Smooth muscle cell (in vitro differentiated cells): ENCODE measurements around the gene MAP3K4. TPM values are rescaled to one million over a fixed set of nuclear protein-coding genes. Genes with fewer than 3 reads are reported as not detected.

Experiments used
- DNase-seq: peaks from one replicate; lab custom pipeline; 2025; ENCODE audit not compliant: unreplicated experiment; lab: John Stamatoyannopoulos, UW
- H2AFZ ChIP-seq: fragments of 200-600 bp; sonication (generic); 2 replicates; pipeline ENCODE4 v1.6.0; 2016; ENCODE audit warnings: antibody characterized with exemption, low read depth, mild to moderate bottlenecking
- H3F3A ChIP-seq: fragments of 200-600 bp; sonication (generic); 2 replicates; pipeline ENCODE4 v1.6.0; 2017; ENCODE audit warnings: antibody characterized with exemption, low read depth
- H3K27ac ChIP-seq: fragments of 200-600 bp; sonication (generic); 2 replicates; pipeline ENCODE4 v1.5.1; 2016; ENCODE audit warnings: low read depth, mild to moderate bottlenecking
- H3K27me3 ChIP-seq: fragments of 200-600 bp; sonication (generic); 2 replicates; pipeline ENCODE4 v1.6.1; 2016; ENCODE audit warnings: low read depth, mild to moderate bottlenecking
- H3K36me3 ChIP-seq: fragments of 200-600 bp; sonication (generic); 2 replicates; pipeline ENCODE4 v1.5.1; 2016; ENCODE audit warnings: low read depth
- H3K4me1 ChIP-seq: fragments of 200-600 bp; sonication (generic); 2 replicates; pipeline ENCODE4 v1.5.1; 2016; ENCODE audit warnings: low read depth
- H3K4me2 ChIP-seq: fragments of 200-600 bp; sonication (generic); 2 replicates; pipeline ENCODE4 v1.6.0; 2016; ENCODE audit warnings: mild to moderate bottlenecking
- H3K4me3 ChIP-seq: fragments of 200-600 bp; sonication (generic); 2 replicates; pipeline ENCODE4 v1.5.1; 2016; ENCODE audit warnings: mild to moderate bottlenecking
- H3K79me2 ChIP-seq: fragments of 200-600 bp; sonication (generic); 2 replicates; pipeline ENCODE4 v1.6.0; 2016; ENCODE audit warnings: low read depth, mild to moderate bottlenecking
- H3K9ac ChIP-seq: fragments of 200-600 bp; sonication (generic); 2 replicates; pipeline ENCODE4 v1.6.0; 2016; ENCODE audit warnings: low read depth
- H3K9me3 ChIP-seq: fragments of 200-600 bp; sonication (generic); replicated peaks from 2 replicates; pipeline ENCODE4 v1.5.1; 2016; ENCODE audit warnings: low read depth
- H4K20me1 ChIP-seq: fragments of 200-600 bp; sonication (generic); 2 replicates; pipeline ENCODE4 v1.6.0; 2016; ENCODE audit warnings: low read depth
- CTCF ChIP-seq: fragments of 200-600 bp; sonication (generic); IDR thresholded peaks from 2 replicates; pipeline ENCODE4 v1.5.1; 2017; ENCODE audit warnings: borderline replicate concordance, mild to moderate bottlenecking, antibody characterized with exemption; ENCODE audit not compliant: insufficient read depth, poor library complexity, severe bottlenecking
- WGBS: methylation state at CpG from one replicate; pipeline ENCODE4 v1.1.7; 2016; ENCODE audit warnings: low lambda C conversion rate; 5-methylcytosine and 5-hydroxymethylcytosine counted together
- polyA plus RNA-seq: library from polyadenylated mRNA; unstranded; fragments of >200 nt; fragmentation: Nextera tagmentation; extraction: Ambion mirVana; gene quantifications from 2 replicates; pipeline ENCODE4 v1.2.1, GENCODE V29; 2016
- total RNA-seq: library from RNA; depleted of rRNA; stranded (reverse); fragments of >200 nt; gene quantifications from 2 replicates; pipeline ENCODE4 v1.2.3, GENCODE V29; 2014

MAP3K4 gene
- total and polyA plus RNA-seq, 2 experiments from 2014 or later = 14.3 to 29.5 TPM

GRCh38 chr6:161110028-161110779 lies 118.6 kb downstream of the MAP3K4 start:
- peaks cover 55% of the 10 kb centered on the region for H3K36me3 ChIP-seq
- no peak for TF ChIP-seq CTCF
- H3K4me3 ChIP-seq = no peak overlapping the region
- H2AFZ ChIP-seq = no peak overlapping the region
- no peak for DNase-seq
- H3K79me2 ChIP-seq = no peaks in the 10 kb centered on the region
- H3K9me3 ChIP-seq = no peaks in the 10 kb centered on the region
- no peak overlapping the region for H3K27ac ChIP-seq
- no peak overlapping the region for H3K9ac ChIP-seq
- H4K20me1 ChIP-seq = no peaks in the 10 kb centered on the region
- no peaks in the 10 kb centered on the region for H3K27me3 ChIP-seq
- 97% methylated on average over 14 of the region's 14 CpGs for WGBS
- no peaks in the 10 kb centered on the region for H3F3A ChIP-seq
- H3K4me2 ChIP-seq = no peak overlapping the region
- no peaks in the 10 kb centered on the region for H3K4me1 ChIP-seq

GRCh38 chr6:161111261-161111660 lies 119.7 kb downstream of the MAP3K4 start:
- H4K20me1 ChIP-seq = no peaks in the 10 kb centered on the region
- no peak for TF ChIP-seq CTCF
- H3K4me2 ChIP-seq = no peak overlapping the region
- H2AFZ ChIP-seq = no peak overlapping the region
- no peak for DNase-seq
- no peak overlapping the region for H3K4me3 ChIP-seq
- H3K9ac ChIP-seq = no peak overlapping the region
- no peaks in the 10 kb centered on the region for H3K27me3 ChIP-seq
- no peaks in the 10 kb centered on the region for H3F3A ChIP-seq
- H3K4me1 ChIP-seq = no peaks in the 10 kb centered on the region
- no peak overlapping the region for H3K27ac ChIP-seq
- 90% methylated on average over 4 of the region's 4 CpGs for WGBS
- H3K36me3 ChIP-seq = peaks cover 53% of the 10 kb centered on the region
- no peaks in the 10 kb centered on the region for H3K79me2 ChIP-seq
- H3K9me3 ChIP-seq = no peaks in the 10 kb centered on the region

- no peaks in the 10 kb centered on the region for H3F3A ChIP-seq
- no peak for TF ChIP-seq CTCF
- no peaks in the 10 kb centered on the region for H4K20me1 ChIP-seq
- no peak overlapping the region for H3K27ac ChIP-seq
- no peak overlapping the region for H3K9ac ChIP-seq
- DNase-seq = no peak
- peaks cover 59% of the 10 kb centered on the region for H3K36me3 ChIP-seq
- no peaks in the 10 kb centered on the region for H3K9me3 ChIP-seq
- H3K4me3 ChIP-seq = no peak overlapping the region
- H3K79me2 ChIP-seq = no peaks in the 10 kb centered on the region
- H3K27me3 ChIP-seq = no peaks in the 10 kb centered on the region
- H3K4me1 ChIP-seq = no peaks in the 10 kb centered on the region
- WGBS = 96% methylated on average over 3 of the region's 3 CpGs
- no peak overlapping the region for H2AFZ ChIP-seq
- no peak overlapping the region for H3K4me2 ChIP-seq
Measured at GRCh38 chr6:161115468-161115867, 123.9 kb downstream of the MAP3K4 start.

- no peaks in the 10 kb centered on the region for H3K79me2 ChIP-seq
- no peaks in the 10 kb centered on the region for H4K20me1 ChIP-seq
- H2AFZ ChIP-seq = no peak overlapping the region
- H3K9ac ChIP-seq = no peak overlapping the region
- peaks cover 54% of the 10 kb centered on the region for H3K36me3 ChIP-seq
- no peaks in the 10 kb centered on the region for H3K4me1 ChIP-seq
- H3K4me3 ChIP-seq = no peak overlapping the region
- H3K9me3 ChIP-seq = no peaks in the 10 kb centered on the region
- DNase-seq = no peak
- no peak for TF ChIP-seq CTCF
- H3K4me2 ChIP-seq = no peak overlapping the region
- H3F3A ChIP-seq = no peaks in the 10 kb centered on the region
- H3K27me3 ChIP-seq = no peaks in the 10 kb centered on the region
- H3K27ac ChIP-seq = no peak overlapping the region
- WGBS = 98% methylated on average over 4 of the region's 4 CpGs
Measured at GRCh38 chr6:161116554-161116953, 125.0 kb downstream of the MAP3K4 start.
